Diencephalon (tissue), 1 donor: ENCODE measurements around the gene ZNF207. TPM values are rescaled to one million over a fixed set of nuclear protein-coding genes. Genes with fewer than 3 reads are reported as not detected.

ENCODE experiments used
- small RNA-seq: library from RNA; depleted of rRNA; stranded (forward); fragments of <200 nt; gene quantifications from one replicate; pipeline ENCODE3, GENCODE V24; 2014
- total RNA-seq: library from RNA; depleted of rRNA; stranded (reverse); fragments of >200 nt; gene quantifications from one replicate; pipeline ENCODE4 v1.2.3, GENCODE V29; 2014

ZNF207 gene
- total RNA-seq = 120 TPM

DNA sequence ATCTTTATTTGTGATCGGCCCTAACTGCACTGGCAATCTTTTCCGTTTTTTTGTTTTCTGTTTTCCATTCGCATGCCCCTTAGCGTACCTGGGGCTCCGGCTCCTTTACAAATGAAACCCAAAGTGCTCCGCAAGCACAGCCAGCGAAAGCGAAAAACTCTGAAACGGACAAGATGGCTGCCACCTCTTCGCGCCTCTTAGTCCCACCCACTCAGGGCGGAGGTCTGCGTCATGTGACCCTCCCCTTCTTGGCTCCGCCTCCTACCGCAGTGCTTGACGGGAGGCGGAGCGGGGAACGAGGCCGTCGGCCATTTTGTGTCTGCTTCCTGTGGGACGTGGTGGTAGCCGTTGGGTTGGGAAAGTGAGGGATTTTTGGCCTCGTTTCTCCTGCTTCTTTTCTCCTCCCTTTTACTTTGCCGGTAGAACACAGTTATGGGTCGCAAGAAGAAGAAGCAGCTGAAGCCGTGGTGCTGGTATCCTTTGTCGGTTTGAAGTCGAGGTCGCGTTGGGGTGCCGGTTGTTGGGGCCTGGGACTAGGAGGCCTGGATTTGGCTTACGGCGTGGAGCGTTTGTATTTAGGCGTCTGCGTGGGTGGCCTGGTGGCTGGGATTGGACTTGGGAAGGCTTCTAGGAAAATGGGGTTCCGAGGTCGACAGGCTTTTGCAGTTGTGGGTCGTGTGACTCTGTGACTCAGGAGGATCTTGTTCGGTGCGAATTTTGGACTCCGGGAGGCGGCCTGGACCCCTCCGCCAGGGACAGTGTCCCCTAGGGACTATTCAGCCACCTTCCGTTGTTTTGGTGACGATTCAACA is at the start of gene ZNF207:
ZNF207 (plus strand) TSS at position 304 of the 812 bp plus-strand sequence; CDS start at position 433, 129 bp downstream.

DNA sequence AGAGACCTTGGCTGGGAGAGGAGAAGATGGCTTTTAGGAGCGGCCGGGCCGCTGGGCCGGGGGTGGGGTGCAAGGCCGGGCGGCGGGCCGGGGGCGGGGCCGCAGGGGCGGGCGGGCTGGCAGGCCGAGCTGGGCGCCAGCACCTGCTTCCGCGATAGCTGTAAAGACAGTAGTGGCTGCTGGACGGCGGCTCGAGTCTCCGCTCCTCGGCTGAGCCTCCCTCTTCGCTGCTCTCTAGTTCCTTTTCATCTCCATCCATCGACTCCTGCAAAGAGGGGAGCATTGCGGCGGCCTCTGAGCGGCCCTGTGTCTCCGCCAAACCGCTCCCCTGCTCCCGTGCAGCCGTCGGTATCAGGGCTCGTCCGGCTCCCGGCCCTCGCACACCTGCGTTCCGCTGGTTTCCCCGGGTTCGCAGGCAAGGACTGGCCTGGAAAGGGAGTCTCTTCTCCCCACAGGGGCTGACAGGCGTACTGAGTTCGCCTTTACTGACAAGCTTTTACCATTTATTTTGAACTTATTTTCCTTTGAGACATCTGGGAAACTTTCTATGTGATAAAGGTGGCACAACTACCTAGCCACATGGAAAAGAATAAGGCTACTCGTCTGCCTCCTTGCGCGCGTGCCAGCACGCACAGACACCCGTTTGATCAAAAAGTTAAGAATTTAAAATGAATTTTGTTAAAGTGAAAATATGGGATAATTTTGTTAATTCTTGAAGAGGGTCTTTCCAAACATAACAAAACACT is 7.9 kb upstream of the ZNF207 start, which contains the start of gene C17orf75:
C17orf75 (minus strand) TSS at position 317 of the 746 bp plus-strand sequence; CDS start at position 283, 34 bp downstream.

Small RNAs within 50 kb of the gene (small RNA-seq; reads per million reads assigned to genes)
- gene AC005899.6 = not detected

Other genes with a start within 250 kb of the ZNF207 start
- 119 TPM for gene RHOT1, start 207.7 kb upstream of the ZNF207 start, total RNA-seq
- 4.4 TPM for gene RHBDL3, start 84.3 kb upstream of the ZNF207 start, total RNA-seq
- 52.8 TPM for gene C17orf75, start 8.0 kb upstream of the ZNF207 start, total RNA-seq
- 91.8 TPM for gene PSMD11, start 94.4 kb downstream of the ZNF207 start, total RNA-seq
- 176 TPM for gene CDK5R1, start 136.8 kb downstream of the ZNF207 start, total RNA-seq